Smooth muscle cell (in vitro differentiated cells): ENCODE results near the gene ALG9. TPM values are rescaled to one million over a fixed set of nuclear protein-coding genes. Genes with fewer than 3 reads are reported as not detected.

Experiments used
- DNase-seq: peaks from one replicate; lab custom pipeline; 2025; ENCODE audit not compliant: unreplicated experiment; lab: John Stamatoyannopoulos, UW
- H2AFZ ChIP-seq: fragments of 200-600 bp; sonication (generic); 2 replicates; pipeline ENCODE4 v1.6.0; 2016; ENCODE audit warnings: antibody characterized with exemption, low read depth, mild to moderate bottlenecking
- H3F3A ChIP-seq: fragments of 200-600 bp; sonication (generic); 2 replicates; pipeline ENCODE4 v1.6.0; 2017; ENCODE audit warnings: antibody characterized with exemption, low read depth
- H3K27ac ChIP-seq: fragments of 200-600 bp; sonication (generic); 2 replicates; pipeline ENCODE4 v1.5.1; 2016; ENCODE audit warnings: low read depth, mild to moderate bottlenecking
- H3K27me3 ChIP-seq: fragments of 200-600 bp; sonication (generic); 2 replicates; pipeline ENCODE4 v1.6.1; 2016; ENCODE audit warnings: low read depth, mild to moderate bottlenecking
- H3K36me3 ChIP-seq: fragments of 200-600 bp; sonication (generic); 2 replicates; pipeline ENCODE4 v1.5.1; 2016; ENCODE audit warnings: low read depth
- H3K4me1 ChIP-seq: fragments of 200-600 bp; sonication (generic); 2 replicates; pipeline ENCODE4 v1.5.1; 2016; ENCODE audit warnings: low read depth
- H3K4me2 ChIP-seq: fragments of 200-600 bp; sonication (generic); 2 replicates; pipeline ENCODE4 v1.6.0; 2016; ENCODE audit warnings: mild to moderate bottlenecking
- H3K4me3 ChIP-seq: fragments of 200-600 bp; sonication (generic); 2 replicates; pipeline ENCODE4 v1.5.1; 2016; ENCODE audit warnings: mild to moderate bottlenecking
- H3K79me2 ChIP-seq: fragments of 200-600 bp; sonication (generic); 2 replicates; pipeline ENCODE4 v1.6.0; 2016; ENCODE audit warnings: low read depth, mild to moderate bottlenecking
- H3K9ac ChIP-seq: fragments of 200-600 bp; sonication (generic); 2 replicates; pipeline ENCODE4 v1.6.0; 2016; ENCODE audit warnings: low read depth
- H3K9me3 ChIP-seq: fragments of 200-600 bp; sonication (generic); replicated peaks from 2 replicates; pipeline ENCODE4 v1.5.1; 2016; ENCODE audit warnings: low read depth
- H4K20me1 ChIP-seq: fragments of 200-600 bp; sonication (generic); 2 replicates; pipeline ENCODE4 v1.6.0; 2016; ENCODE audit warnings: low read depth
- WGBS: methylation state at CpG from one replicate; pipeline ENCODE4 v1.1.7; 2016; ENCODE audit warnings: low lambda C conversion rate; 5-methylcytosine and 5-hydroxymethylcytosine counted together
- polyA plus RNA-seq: library from polyadenylated mRNA; unstranded; fragments of >200 nt; fragmentation: Nextera tagmentation; extraction: Ambion mirVana; gene quantifications from 2 replicates; pipeline ENCODE4 v1.2.1, GENCODE V29; 2016
- total RNA-seq: library from RNA; depleted of rRNA; stranded (reverse); fragments of >200 nt; gene quantifications from 2 replicates; pipeline ENCODE4 v1.2.3, GENCODE V29; 2014
- TF ChIP-seq, protein P1 (sequence below): fragments of 200-600 bp; sonication (generic); IDR thresholded peaks from 2 replicates; pipeline ENCODE4 v1.5.1; 2017; ENCODE audit warnings: borderline replicate concordance, mild to moderate bottlenecking, antibody characterized with exemption; ENCODE audit not compliant: insufficient read depth, poor library complexity, severe bottlenecking

Gene ALG9
- total and polyA plus RNA-seq, 2 experiments from 2014 or later, result 70.5 to 116 TPM

DNA sequence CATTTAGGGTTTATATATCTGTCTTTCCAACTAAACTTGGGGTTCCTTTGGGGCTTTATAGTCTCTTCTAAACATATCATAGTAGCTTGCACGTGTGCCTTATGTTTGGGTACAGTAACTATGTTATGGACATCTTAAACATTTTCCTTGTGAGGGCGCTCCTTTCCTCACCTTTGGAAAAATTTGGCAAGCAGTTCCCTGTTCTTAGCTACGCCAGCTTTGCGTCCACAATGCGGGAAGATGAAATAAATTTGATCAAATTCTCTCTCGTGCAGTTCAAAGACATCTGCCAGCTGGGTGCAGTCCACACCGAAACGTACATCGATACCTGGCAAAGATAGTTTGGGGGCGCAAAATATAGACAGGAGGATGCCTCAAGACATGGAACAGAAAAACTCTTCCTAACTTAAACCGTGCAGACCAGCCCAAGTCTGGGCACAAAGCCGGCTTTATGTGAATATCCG lies 7.0 kb upstream of the ALG9 start:
- peak overlapping the region; percentile 96 for H3K9ac ChIP-seq
- 2% methylated on average over 13 of the region's 13 CpGs for WGBS
- peak overlapping the region; percentile 92 for H3K4me2 ChIP-seq
- peak overlapping the region; percentile 63 for H3K4me3 ChIP-seq
- H4K20me1 ChIP-seq, result no peaks in the 10 kb centered on the region
- no peak for DNase-seq
- peaks cover 8% of the 10 kb centered on the region for H3K4me1 ChIP-seq
- no peaks in the 10 kb centered on the region for H3K27me3 ChIP-seq
- H2AFZ ChIP-seq, result peak overlapping the region; percentile 87
- TF ChIP-seq, protein P1, sequence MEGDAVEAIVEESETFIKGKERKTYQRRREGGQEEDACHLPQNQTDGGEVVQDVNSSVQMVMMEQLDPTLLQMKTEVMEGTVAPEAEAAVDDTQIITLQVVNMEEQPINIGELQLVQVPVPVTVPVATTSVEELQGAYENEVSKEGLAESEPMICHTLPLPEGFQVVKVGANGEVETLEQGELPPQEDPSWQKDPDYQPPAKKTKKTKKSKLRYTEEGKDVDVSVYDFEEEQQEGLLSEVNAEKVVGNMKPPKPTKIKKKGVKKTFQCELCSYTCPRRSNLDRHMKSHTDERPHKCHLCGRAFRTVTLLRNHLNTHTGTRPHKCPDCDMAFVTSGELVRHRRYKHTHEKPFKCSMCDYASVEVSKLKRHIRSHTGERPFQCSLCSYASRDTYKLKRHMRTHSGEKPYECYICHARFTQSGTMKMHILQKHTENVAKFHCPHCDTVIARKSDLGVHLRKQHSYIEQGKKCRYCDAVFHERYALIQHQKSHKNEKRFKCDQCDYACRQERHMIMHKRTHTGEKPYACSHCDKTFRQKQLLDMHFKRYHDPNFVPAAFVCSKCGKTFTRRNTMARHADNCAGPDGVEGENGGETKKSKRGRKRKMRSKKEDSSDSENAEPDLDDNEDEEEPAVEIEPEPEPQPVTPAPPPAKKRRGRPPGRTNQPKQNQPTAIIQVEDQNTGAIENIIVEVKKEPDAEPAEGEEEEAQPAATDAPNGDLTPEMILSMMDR, result no peak
- no peaks in the 10 kb centered on the region for H3K36me3 ChIP-seq
- no peaks in the 10 kb centered on the region for H3K9me3 ChIP-seq
- H3K79me2 ChIP-seq, result no peaks in the 10 kb centered on the region
- H3F3A ChIP-seq, result no peaks in the 10 kb centered on the region
- peak overlapping the region; percentile 98 for H3K27ac ChIP-seq

DNA sequence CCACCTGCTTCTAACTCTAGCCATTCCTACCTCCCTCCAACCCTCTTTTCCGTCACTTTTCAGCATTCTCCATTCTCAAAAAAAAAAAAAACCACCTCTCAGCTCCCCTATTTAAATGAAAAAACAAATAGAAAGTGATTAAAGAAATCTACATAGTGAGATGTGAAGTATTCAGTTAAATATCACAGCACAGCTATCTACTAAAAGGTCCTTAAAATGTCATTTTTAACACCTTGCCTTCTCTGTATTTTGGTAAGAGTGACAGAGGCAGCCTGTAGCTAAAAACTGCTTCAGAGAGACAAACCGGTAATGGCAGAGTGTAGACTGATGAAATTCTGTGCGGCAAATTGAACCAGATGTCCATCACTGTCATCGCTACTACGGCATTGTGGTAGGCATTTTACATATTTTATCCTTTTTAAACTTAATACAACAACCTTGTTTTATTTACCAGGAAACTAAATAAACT lies 346 bp upstream of the ALG9 start:
- H4K20me1 ChIP-seq, result no peaks in the 10 kb centered on the region
- H3K4me1 ChIP-seq, result peaks cover 10% of the 10 kb centered on the region
- no peaks in the 10 kb centered on the region for H3K9me3 ChIP-seq
- H2AFZ ChIP-seq, result peak overlapping the region; percentile 99
- peaks cover 6% of the 10 kb centered on the region for H3K36me3 ChIP-seq
- 61% methylated on average over 5 of the region's 5 CpGs for WGBS
- H3K4me2 ChIP-seq, result peak overlapping the region; percentile 90
- no peaks in the 10 kb centered on the region for H3K27me3 ChIP-seq
- peak overlapping the region; percentile 99 for H3K4me3 ChIP-seq
- H3K79me2 ChIP-seq, result peaks cover 10% of the 10 kb centered on the region
- TF ChIP-seq, protein P1, result no peak
- no peak for DNase-seq
- peak overlapping the region; percentile 81 for H3K9ac ChIP-seq
- peak overlapping the region; percentile 53 for H3K27ac ChIP-seq
- no peaks in the 10 kb centered on the region for H3F3A ChIP-seq

DNA sequence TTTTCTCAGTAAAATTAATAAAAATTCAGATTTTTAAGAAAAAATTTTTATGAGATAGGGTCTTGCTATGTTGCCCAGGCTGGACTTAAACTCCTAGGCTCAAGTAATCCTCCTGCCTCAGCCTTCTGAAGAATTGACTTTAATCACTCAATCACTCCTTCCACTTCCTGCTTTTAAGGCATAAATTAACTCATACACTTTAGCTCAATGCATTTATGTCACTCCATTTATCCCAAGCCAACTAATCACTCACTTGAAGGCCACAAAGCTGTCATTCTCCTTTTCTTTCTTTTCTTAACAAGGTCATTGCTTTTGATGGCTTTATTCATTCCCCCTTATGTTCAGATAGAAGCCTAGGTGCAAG lies 877 bp downstream of the ALG9 start:
- H2AFZ ChIP-seq, result peak overlapping the region; percentile 99
- H3K9ac ChIP-seq, result peak overlapping the region; percentile 81
- H3K27ac ChIP-seq, result no peak overlapping the region
- no peaks in the 10 kb centered on the region for H3F3A ChIP-seq
- H3K4me2 ChIP-seq, result peak overlapping the region; percentile 90
- peaks cover 6% of the 10 kb centered on the region for H3K36me3 ChIP-seq
- peak overlapping the region; percentile 99 for H3K4me3 ChIP-seq
- no peaks in the 10 kb centered on the region for H3K27me3 ChIP-seq
- no peak for DNase-seq
- peaks cover 10% of the 10 kb centered on the region for H3K4me1 ChIP-seq
- TF ChIP-seq, protein P1, result no peak
- no peaks in the 10 kb centered on the region for H3K9me3 ChIP-seq
- H4K20me1 ChIP-seq, result no peaks in the 10 kb centered on the region
- peaks cover 10% of the 10 kb centered on the region for H3K79me2 ChIP-seq

DNA sequence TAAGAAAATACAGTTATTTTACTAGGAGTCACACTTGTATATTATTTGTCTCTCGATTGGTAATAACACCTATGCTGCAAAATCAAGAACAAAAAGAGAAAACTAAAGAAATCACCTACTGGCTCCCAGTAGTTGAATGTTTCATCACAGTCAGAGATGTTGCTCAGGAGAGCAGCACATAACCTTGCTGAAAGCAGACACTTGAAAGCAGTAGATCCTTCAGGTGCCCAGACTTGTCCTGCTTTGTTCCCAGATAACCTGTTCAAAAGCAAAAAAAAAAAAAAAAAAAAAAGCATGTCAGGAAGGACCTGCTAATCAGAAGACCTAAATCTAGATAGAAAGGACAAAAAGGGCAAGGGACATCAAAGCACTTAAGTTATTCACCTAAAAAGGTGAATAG lies 1.3 kb downstream of the ALG9 start:
- Histone ChIP-seq H3K4me2 (peak overlapping the region; percentile 90), H3K27ac (no peak overlapping the region), H3K36me3 (peaks cover 7% of the 10 kb centered on the region), H3K4me1 (peaks cover 10% of the 10 kb centered on the region), H3K27me3 (no peaks in the 10 kb centered on the region), H2AFZ (no peak overlapping the region), H4K20me1 (no peaks in the 10 kb centered on the region), H3K79me2 (peaks cover 10% of the 10 kb centered on the region), H3K9ac (no peak overlapping the region), H3F3A (no peaks in the 10 kb centered on the region), H3K4me3 (peak overlapping the region; percentile 99), H3K9me3 (no peaks in the 10 kb centered on the region)
- TF ChIP-seq, protein P1, result no peak
- 92% methylated on average over 1 of the region's 1 CpG for WGBS
- no peak for DNase-seq
